ENCODE measurements around the gene IFNA1.
"Not testable (repeated sequence)": the region's sequence is repeated elsewhere in the genome, so short reads cannot be mapped to it uniquely, and the experiment has no call there.

IFNA1 gene

DNA sequence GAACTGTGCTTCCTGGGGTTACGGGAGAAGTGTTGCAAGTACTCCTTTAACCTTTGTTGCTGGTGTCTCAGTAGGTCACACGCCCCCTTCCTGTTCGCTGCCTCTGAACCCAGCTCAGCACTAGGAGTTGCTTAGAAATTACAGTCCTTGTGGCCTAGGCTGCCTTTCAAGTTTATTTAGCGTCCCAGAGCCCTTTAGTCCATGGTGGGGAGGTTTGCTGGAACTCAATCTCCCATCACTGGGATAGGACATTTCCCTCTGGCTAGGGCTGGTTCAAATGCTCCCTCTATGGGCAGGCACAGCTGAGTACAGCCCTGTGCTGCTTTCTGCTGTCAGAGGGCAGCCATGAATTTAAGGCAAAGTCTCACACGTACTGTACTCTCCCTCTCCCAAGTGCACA, 26.6 kb upstream of the IFNA1 start:
- Histone ChIP-seq H3K9me3 (ENCODE audit: insufficient read depth, low read depth, low read length) (no peaks in the 10 kb centered on the region), H3K36me3 (ENCODE audit: insufficient read depth, low read length) (no peaks in the 10 kb centered on the region), H3K27ac (ENCODE audit: low read depth, low read length) (no peak overlapping the region), H3K9ac (ENCODE audit: low read depth, low read length) (no peak overlapping the region), H3K27me3 (ENCODE audit: insufficient read depth, low read length) (no peaks in the 10 kb centered on the region), H3K4me1 (ENCODE audit: insufficient read depth, low read length) (no peaks in the 10 kb centered on the region), H3K4me3 (ENCODE audit: low read length) (no peak overlapping the region)
- 67% methylated on average over 5 of the region's 5 CpGs for WGBS

- 95% methylated on average over 2 of the region's 2 CpGs for WGBS
- Histone ChIP-seq H3K9ac (ENCODE audit: low read depth, low read length) (no peak overlapping the region), H3K27ac (ENCODE audit: low read depth, low read length) (no peak overlapping the region), H3K4me3 (ENCODE audit: low read length) (no peak overlapping the region), H3K9me3 (ENCODE audit: insufficient read depth, low read depth, low read length) (no peaks in the 10 kb centered on the region), H3K4me1 (ENCODE audit: insufficient read depth, low read length) (no peaks in the 10 kb centered on the region), H3K27me3 (ENCODE audit: insufficient read depth, low read length) (no peaks in the 10 kb centered on the region), H3K36me3 (ENCODE audit: insufficient read depth, low read length) (no peaks in the 10 kb centered on the region)
Measured at GRCh38 chr9:21414220-21414940, 25.9 kb upstream of the IFNA1 start.

GRCh38 chr9:21415493-21416267, 24.6 kb upstream of the IFNA1 start:
- Histone ChIP-seq H3K4me3 (ENCODE audit: low read length) (no peak overlapping the region), H3K36me3 (ENCODE audit: insufficient read depth, low read length) (no peaks in the 10 kb centered on the region), H3K4me1 (ENCODE audit: insufficient read depth, low read length) (no peaks in the 10 kb centered on the region), H3K27me3 (ENCODE audit: insufficient read depth, low read length) (no peaks in the 10 kb centered on the region), H3K27ac (ENCODE audit: low read depth, low read length) (no peak overlapping the region), H3K9ac (ENCODE audit: low read depth, low read length) (no peak overlapping the region), H3K9me3 (ENCODE audit: insufficient read depth, low read depth, low read length) (no peaks in the 10 kb centered on the region)
- WGBS, result 96% methylated on average over 5 of the region's 5 CpGs

GRCh38 chr9:21428235-21428634, 12.0 kb upstream of the IFNA1 start:
- Histone ChIP-seq H3K27ac (ENCODE audit: low read depth, low read length) (no peak overlapping the region), H3K9me3 (ENCODE audit: insufficient read depth, low read depth, low read length) (no peaks in the 10 kb centered on the region), H3K36me3 (ENCODE audit: insufficient read depth, low read length) (no peaks in the 10 kb centered on the region), H3K9ac (ENCODE audit: low read depth, low read length) (no peak overlapping the region), H3K27me3 (ENCODE audit: insufficient read depth, low read length) (no peaks in the 10 kb centered on the region), H3K4me3 (ENCODE audit: low read length) (no peak overlapping the region), H3K4me1 (ENCODE audit: insufficient read depth, low read length) (peaks cover 13% of the 10 kb centered on the region)
- WGBS, result 63% methylated on average over 1 of the region's 1 CpG

GRCh38 chr9:21429191-21429590, 11.0 kb upstream of the IFNA1 start:
- peaks cover 13% of the 10 kb centered on the region for H3K4me1 ChIP-seq (ENCODE audit: insufficient read depth, low read length)
- no peak overlapping the region for H3K27ac ChIP-seq (ENCODE audit: low read depth, low read length)
- no peak overlapping the region for H3K9ac ChIP-seq (ENCODE audit: low read depth, low read length)
- H3K27me3 ChIP-seq (ENCODE audit: insufficient read depth, low read length), result no peaks in the 10 kb centered on the region
- 95% methylated on average over 2 of the region's 2 CpGs for WGBS
- H3K36me3 ChIP-seq (ENCODE audit: insufficient read depth, low read length), result no peaks in the 10 kb centered on the region
- H3K9me3 ChIP-seq (ENCODE audit: insufficient read depth, low read depth, low read length), result no peaks in the 10 kb centered on the region
- H3K4me3 ChIP-seq (ENCODE audit: low read length), result no peak overlapping the region

DNA sequence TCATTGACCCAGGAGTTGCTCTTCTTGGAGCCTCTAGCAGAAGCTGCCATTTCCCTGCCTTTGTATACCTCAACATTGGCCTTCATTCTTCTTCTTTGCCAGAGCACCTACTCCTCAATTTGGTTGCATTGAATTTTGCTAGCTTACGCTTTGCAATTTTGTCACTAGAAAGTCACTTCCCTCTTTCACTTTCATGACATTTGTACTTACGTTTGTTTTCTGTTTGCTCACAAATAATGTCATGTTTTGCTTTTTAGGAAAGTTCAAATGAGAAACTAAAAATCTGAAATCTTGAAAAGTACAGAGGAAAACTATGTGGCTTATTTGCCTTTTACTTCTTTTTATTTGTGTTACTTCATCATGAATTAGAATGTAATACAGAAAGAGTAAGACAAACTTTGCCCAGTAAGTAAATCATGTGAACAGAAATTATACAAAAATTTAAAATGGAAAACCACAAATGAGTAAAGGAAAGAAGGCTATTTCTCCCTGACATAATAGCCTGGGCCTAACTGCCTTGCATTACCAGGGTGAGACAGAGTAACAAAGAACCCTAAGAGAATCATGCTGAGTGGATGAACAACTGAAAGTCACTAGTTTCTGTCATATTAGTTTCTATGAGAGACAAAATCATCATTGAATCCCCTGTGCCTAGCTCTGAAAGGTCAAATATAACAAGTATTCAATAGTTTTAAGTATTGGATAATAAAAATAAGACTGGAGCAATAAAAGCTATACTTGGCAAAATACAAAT, 7.4 kb upstream of the IFNA1 start:
- H3K27me3 ChIP-seq (ENCODE audit: insufficient read depth, low read length), result no peaks in the 10 kb centered on the region
- H3K36me3 ChIP-seq (ENCODE audit: insufficient read depth, low read length), result no peaks in the 10 kb centered on the region
- no peak overlapping the region for H3K27ac ChIP-seq (ENCODE audit: low read depth, low read length)
- peaks cover 13% of the 10 kb centered on the region for H3K4me1 ChIP-seq (ENCODE audit: insufficient read depth, low read length)
- 82% methylated on average over 2 of the region's 2 CpGs for WGBS
- H3K9ac ChIP-seq (ENCODE audit: low read depth, low read length), result no peak overlapping the region
- H3K4me3 ChIP-seq (ENCODE audit: low read length), result no peak overlapping the region
- H3K9me3 ChIP-seq (ENCODE audit: insufficient read depth, low read depth, low read length), result no peaks in the 10 kb centered on the region

DNA sequence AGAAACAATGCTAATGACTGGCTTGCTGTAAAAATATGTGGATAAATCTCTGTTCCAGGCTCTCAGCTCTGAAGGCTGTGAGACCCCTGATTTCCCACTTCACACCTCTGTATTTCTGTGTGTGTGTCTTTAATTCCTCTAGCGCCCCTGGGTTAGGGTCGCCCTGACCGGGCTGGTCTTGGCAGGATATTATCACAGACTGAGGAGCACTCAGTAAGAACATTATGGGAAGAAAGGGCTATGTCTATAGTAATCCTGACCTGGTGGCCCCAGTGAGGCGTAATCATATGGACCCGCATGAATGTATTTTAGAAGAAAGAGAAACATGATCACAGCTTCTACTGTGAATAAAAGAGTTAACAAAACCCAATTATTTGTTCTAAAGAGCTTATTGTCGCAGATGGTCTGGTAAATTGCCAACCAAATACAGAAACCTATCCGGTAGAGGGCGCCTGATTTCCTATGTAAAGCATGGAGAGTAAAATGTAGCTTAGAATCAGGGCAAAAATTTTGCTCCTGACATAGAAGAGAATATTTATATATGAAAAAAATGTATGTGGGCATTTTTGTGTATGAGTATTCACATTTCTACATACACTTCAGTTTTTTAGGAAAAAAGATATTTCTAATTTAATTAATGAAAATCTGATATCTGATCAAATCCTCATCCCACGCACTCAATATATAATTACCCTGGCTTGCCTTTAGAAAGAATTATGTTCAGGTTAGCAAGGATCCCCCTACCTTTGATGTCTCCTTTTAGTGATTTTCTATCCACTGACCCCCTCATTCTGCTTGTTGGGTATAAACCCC, 5.8 kb upstream of the IFNA1 start:
- no peak overlapping the region for H3K4me3 ChIP-seq (ENCODE audit: low read length)

GRCh38 chr9:21435015-21435383, 5.2 kb upstream of the IFNA1 start:
- WGBS, result 93% methylated on average over 4 of the region's 7 CpGs

More for the DNA sequence above, 5.8 kb upstream of the IFNA1 start:
- no peaks in the 10 kb centered on the region for H3K27me3 ChIP-seq (ENCODE audit: insufficient read depth, low read length)
- H3K9me3 ChIP-seq (ENCODE audit: insufficient read depth, low read depth, low read length), result no peaks in the 10 kb centered on the region
- WGBS, result 63% methylated on average over 9 of the region's 9 CpGs
- no peak overlapping the region for H3K27ac ChIP-seq (ENCODE audit: low read depth, low read length)
- peaks cover 3% of the 10 kb centered on the region for H3K4me1 ChIP-seq (ENCODE audit: insufficient read depth, low read length)
- no peaks in the 10 kb centered on the region for H3K36me3 ChIP-seq (ENCODE audit: insufficient read depth, low read length)
- no peak overlapping the region for H3K9ac ChIP-seq (ENCODE audit: low read depth, low read length)

DNA sequence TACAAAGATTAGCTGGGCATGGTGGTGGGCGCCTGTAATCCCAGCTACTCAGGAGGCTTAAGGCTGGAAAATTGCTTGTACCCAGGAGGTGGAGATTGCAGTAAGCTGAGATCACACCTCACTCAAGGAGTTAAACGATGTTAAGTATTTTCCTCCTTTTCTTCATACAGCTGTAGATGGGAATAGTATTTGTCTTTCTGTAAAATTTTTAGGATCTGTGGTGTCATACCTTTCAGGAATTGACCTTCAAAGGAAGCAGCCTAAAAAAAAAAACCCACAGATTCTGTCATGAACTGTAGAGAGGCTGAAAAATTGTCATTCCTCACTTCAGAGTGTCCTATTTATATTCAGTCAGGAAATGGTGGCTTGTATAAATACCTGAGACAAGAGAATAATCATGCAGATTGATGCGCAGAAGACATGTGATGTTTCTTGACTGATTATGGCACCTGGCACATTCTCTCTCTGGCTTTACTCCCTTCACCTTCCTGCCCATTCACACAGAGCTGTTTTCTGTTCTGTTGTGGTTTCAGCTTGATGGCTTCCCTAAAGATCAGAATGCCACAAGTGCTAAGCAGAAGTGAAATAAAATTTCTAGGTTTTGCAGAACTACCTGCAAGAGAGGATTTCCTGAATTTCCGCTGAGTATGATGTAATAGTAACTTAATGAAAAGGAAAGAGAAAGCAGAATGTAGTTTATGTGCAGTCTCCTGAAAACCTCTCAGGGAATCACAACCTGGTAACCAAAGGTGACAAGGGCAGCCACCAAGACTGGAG, 3.8 kb downstream of the IFNA1 start:
- H3K27me3 ChIP-seq (ENCODE audit: insufficient read depth, low read length), result no peaks in the 10 kb centered on the region
- no peak overlapping the region for H3K9ac ChIP-seq (ENCODE audit: low read depth, low read length)
- H3K9me3 ChIP-seq (ENCODE audit: insufficient read depth, low read depth, low read length), result no peaks in the 10 kb centered on the region
- 96% methylated on average over 3 of the region's 4 CpGs for WGBS
- no peaks in the 10 kb centered on the region for H3K4me1 ChIP-seq (ENCODE audit: insufficient read depth, low read length)
- no peak overlapping the region for H3K27ac ChIP-seq (ENCODE audit: low read depth, low read length)
- no peak overlapping the region for H3K4me3 ChIP-seq (ENCODE audit: low read length)
- no peaks in the 10 kb centered on the region for H3K36me3 ChIP-seq (ENCODE audit: insufficient read depth, low read length)

More at GRCh38 chr9:21435015-21435383, 5.2 kb upstream of the IFNA1 start:
- H3K27ac ChIP-seq (ENCODE audit: low read depth, low read length); H3K4me1 ChIP-seq (ENCODE audit: insufficient read depth, low read length); H3K9me3 ChIP-seq (ENCODE audit: insufficient read depth, low read depth, low read length); H3K36me3 ChIP-seq (ENCODE audit: insufficient read depth, low read length); H3K4me3 ChIP-seq (ENCODE audit: low read length); H3K9ac ChIP-seq (ENCODE audit: low read depth, low read length); H3K27me3 ChIP-seq (ENCODE audit: insufficient read depth, low read length): not testable (repeated sequence)

GRCh38 chr9:21449312-21449711, 9.1 kb downstream of the IFNA1 start:
- H3K9me3 ChIP-seq (ENCODE audit: insufficient read depth, low read depth, low read length), result not testable (repeated sequence)
- 92% methylated on average over 5 of the region's 5 CpGs for WGBS

More at GRCh38 chr9:21449312-21449711, 9.1 kb downstream of the IFNA1 start:
- H3K4me3 ChIP-seq (ENCODE audit: low read length); H3K4me1 ChIP-seq (ENCODE audit: insufficient read depth, low read length); H3K9ac ChIP-seq (ENCODE audit: low read depth, low read length); H3K27ac ChIP-seq (ENCODE audit: low read depth, low read length); H3K36me3 ChIP-seq (ENCODE audit: insufficient read depth, low read length); H3K27me3 ChIP-seq (ENCODE audit: insufficient read depth, low read length): not testable (repeated sequence)
